GM18505 (cell line): Measurements from ENCODE around the gene GDPD2.
"Not testable (repeated sequence)": the region's sequence is repeated elsewhere in the genome, so short reads cannot be mapped to it uniquely, and the experiment has no call there.

Source experiments
- ATAC-seq: cut with Tn5 transposase; IDR thresholded peaks from one replicate; pipeline ENCODE4 v1.9.1; 2021; ENCODE audit not compliant: unreplicated experiment
- POLR2A ChIP-seq: IDR thresholded peaks from 4 replicates; pipeline ENCODE4 v1.6.1; 2011; ENCODE audit warnings: borderline replicate concordance; ENCODE audit not compliant: insufficient read depth, insufficient read length; ENCODE audit errors: extremely low read depth

The GDPD2 gene

GRCh38 chrX:70422851-70423341 lies at the start of gene GDPD2:
GDPD2 (plus strand) TSS chrX:70423314; CDS start chrX:70424985, 1,671 bp downstream.
- TF ChIP-seq POLR2A = no peak
- no peak for ATAC-seq

GRCh38 chrX:70386235-70386634 lies 36.9 kb upstream of the GDPD2 start:
- no peak for TF ChIP-seq POLR2A
- no peak for ATAC-seq

- ATAC-seq = no peak
- TF ChIP-seq POLR2A = no peak
These were observed 24.2 kb upstream of the GDPD2 start for GRCh38 chrX:70398899-70399298.

- ATAC-seq = not testable (repeated sequence)
These were observed 22.9 kb upstream of the GDPD2 start for GRCh38 chrX:70400181-70400580.

- ATAC-seq = no peak
- no peak for TF ChIP-seq POLR2A
These were observed 20.4 kb upstream of the GDPD2 start for GRCh38 chrX:70402721-70403120.

- no peak for ATAC-seq
These were observed 18.1 kb upstream of the GDPD2 start for GRCh38 chrX:70405003-70405402.

GRCh38 chrX:70410921-70411320 lies 12.2 kb upstream of the GDPD2 start:
- ATAC-seq = no peak

More at GRCh38 chrX:70405003-70405402, 18.1 kb upstream of the GDPD2 start:
- no peak for TF ChIP-seq POLR2A

GRCh38 chrX:70411475-70411874 lies 11.6 kb upstream of the GDPD2 start:
- no peak for ATAC-seq
- TF ChIP-seq POLR2A = no peak

More at GRCh38 chrX:70410921-70411320, 12.2 kb upstream of the GDPD2 start:
- no peak for TF ChIP-seq POLR2A

- ATAC-seq = no peak
- no peak for TF ChIP-seq POLR2A
These were observed 1.5 kb upstream of the GDPD2 start for GRCh38 chrX:70421618-70422017.

GRCh38 chrX:70423936-70424675 lies 992 bp downstream of the GDPD2 start:
- no peak for ATAC-seq
- no peak for TF ChIP-seq POLR2A

- TF ChIP-seq POLR2A = no peak
- ATAC-seq = no peak
These were observed 1.7 kb downstream of the GDPD2 start for GRCh38 chrX:70424801-70425200.

- ATAC-seq = no peak
- TF ChIP-seq POLR2A = no peak
These were observed 3.5 kb downstream of the GDPD2 start for GRCh38 chrX:70426286-70427278.

- no peak for TF ChIP-seq POLR2A
- ATAC-seq = no peak
These were observed 4.3 kb downstream of the GDPD2 start for GRCh38 chrX:70427365-70427764.
